GM19240 (cell line): ENCODE results near the gene CDC42EP5.
"Not testable (repeated sequence)": the region's sequence is repeated elsewhere in the genome, so short reads cannot be mapped to it uniquely, and the experiment has no call there.

Experiments
- DNase-seq: peaks from one replicate; pipeline ENCODE4 v3.0.0; 2011; ENCODE audit warnings: low spot score; ENCODE audit not compliant: insufficient read length

The CDC42EP5 gene

GRCh38 chr19:54473071-54473891, at the start of gene CDC42EP5:
CDC42EP5 (minus strand) TSS chr19:54473296; CDS start chr19:54465547, 7,749 bp downstream.
- no peak for DNase-seq

- no peak for DNase-seq
Measured at GRCh38 chr19:54521860-54522513, 48.9 kb upstream of the CDC42EP5 start.

GRCh38 chr19:54521022-54521859, 48.1 kb upstream of the CDC42EP5 start:
- no peak for DNase-seq

DNA sequence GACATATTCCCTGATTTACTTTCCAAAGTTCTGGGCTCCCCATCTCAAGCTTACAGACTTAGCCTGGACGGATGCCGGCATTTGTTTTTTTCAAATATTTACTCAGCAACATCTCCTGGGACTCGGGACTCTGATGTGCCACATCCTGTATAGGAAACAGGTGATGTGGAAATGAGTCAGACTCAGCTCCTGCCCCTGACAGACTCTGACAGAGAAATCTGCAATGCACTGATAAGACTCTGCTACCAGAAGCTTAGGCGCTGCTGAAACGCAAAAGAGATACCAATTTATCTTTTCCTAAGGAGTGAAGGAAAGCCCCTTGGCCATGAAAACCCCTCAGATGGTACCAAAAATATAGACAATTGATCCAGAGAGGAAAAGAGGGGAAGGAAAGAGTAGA, 45.7 kb upstream of the CDC42EP5 start:
- peak; percentile 35 for DNase-seq

DNA sequence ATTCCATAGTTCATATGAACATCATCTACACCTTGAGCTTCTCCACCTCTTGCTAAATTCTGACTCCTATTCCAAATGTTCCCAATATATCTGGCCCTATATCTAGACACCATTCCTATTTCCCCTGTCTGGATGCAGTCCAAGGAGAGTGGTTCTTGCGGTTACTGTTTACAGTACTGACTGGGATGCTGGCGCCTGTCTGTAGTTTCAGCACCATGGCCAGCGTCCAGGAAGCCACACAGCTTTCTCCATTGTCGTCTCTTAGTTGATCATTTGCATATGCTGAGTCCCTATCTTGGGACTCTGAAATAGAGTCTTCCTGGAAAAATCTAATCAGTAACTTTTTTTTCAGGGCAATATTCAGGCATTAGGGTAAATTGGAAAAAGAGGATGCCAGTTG, 44.4 kb upstream of the CDC42EP5 start:
- DNase-seq, result peak; percentile 53

GRCh38 chr19:54515156-54515555, 42.1 kb upstream of the CDC42EP5 start:
- no peak for DNase-seq

DNA sequence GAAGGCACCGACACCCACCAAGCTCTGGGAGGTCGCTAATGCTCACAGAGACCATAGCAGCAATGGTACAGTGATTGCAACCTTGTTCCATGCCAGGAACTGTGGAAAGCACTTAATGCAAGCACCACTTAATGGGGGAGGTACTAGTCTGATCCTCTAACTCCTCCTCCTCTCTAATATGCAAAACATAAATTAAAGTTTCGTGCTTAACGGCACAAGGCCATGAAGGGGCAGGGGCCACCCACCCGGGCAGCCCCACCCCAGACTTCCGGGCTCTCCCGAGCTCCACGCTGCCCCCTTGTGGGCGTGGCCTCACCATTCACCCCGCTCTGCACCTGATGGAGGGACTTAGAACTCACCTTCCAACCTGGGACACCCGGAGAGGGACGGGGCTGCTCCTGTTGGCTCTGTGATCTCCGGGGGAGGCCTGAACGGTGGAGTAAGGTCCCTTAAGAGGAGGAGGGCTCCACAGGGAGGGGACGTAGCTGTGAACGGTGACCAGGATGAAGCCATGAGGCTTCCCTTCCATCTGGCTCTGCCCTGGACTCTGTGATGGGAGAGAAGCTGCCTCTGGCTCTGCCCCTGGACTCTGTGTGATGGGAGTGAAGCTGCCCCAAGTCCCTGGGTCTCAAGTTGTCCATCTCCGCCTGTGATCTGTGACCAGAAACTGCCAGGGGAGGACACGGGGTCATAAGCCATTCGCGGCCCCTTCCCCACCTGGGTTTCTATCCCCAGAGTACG, 36.3 kb upstream of the CDC42EP5 start:
- not testable (repeated sequence) for DNase-seq

DNA sequence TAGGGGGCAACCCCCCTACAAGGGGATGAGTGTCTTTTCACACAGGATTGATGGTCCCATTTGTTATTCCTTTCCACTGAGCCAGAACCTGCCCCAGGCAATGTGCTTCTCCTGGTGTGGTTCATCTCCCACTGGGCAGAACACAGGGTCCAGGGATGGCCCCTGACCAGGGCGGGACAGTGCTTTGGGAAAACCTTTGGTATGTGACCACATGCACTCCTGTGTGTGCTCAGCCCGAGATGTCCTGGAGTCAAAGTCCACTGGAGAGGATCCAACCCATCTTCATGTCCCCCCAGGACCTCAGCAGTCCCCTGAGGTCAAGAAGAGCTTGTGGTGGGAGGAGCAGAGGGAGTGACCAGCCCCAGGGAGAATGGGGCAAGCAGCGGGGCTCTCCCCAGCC, 35.4 kb upstream of the CDC42EP5 start:
- not testable (repeated sequence) for DNase-seq

DNA sequence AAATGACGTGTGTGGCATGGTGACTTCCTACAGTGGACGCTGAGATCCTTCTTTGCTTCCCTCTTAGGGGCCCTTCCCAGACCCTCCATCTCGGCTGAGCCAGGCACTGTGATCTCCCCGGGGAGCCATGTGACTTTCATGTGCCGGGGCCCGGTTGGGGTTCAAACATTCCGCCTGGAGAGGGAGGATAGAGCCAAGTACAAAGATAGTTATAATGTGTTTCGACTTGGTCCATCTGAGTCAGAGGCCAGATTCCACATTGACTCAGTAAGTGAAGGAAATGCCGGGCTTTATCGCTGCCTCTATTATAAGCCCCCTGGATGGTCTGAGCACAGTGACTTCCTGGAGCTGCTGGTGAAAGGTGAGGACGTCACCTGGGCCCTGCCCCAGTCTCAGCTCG, 34.7 kb upstream of the CDC42EP5 start:
- DNase-seq, result no peak

DNA sequence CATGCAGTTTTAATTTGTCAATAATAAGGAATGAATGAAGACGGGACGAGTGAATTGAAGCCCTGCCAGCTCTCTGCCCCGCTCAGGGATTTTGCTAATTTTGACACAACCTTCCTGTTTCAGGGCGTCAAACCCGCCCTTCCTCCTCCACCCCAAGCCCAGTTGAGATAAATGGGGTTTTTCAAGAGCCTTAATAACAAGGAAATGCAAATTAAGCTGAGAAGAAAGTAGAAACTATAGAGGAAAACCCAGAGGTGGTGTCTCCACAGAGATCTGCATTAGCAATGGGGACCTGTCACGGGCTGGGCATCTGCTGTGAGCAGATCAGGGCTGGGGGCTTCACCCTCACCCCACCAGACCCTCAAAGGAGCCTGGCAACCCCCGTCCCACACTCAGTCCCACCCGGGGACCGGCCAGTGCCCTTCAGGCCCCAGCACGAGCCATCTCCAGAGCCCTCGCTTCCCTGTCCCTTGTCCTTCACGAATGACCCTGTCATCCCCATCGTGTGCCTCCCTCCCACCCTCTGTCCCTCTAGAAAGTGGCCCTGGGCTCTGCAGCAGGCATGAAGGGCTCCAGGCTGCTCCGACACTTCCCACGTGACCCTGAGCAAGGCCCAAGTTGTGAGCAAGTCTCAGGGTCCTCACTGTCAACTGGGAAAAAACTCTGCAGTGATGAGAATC, 34.1 kb upstream of the CDC42EP5 start:
- not testable (repeated sequence) for DNase-seq

GRCh38 chr19:54506079-54506478, 33.0 kb upstream of the CDC42EP5 start:
- no peak for DNase-seq

- not testable (repeated sequence) for DNase-seq
Measured at GRCh38 chr19:54505542-54505941, 32.4 kb upstream of the CDC42EP5 start.

- no peak for DNase-seq
Measured at GRCh38 chr19:54502518-54503048, 29.5 kb upstream of the CDC42EP5 start, which contains the start of gene LAIR2. LAIR2 (plus strand) TSS chr19:54502831; CDS start chr19:54502919, 88 bp downstream.

DNA sequence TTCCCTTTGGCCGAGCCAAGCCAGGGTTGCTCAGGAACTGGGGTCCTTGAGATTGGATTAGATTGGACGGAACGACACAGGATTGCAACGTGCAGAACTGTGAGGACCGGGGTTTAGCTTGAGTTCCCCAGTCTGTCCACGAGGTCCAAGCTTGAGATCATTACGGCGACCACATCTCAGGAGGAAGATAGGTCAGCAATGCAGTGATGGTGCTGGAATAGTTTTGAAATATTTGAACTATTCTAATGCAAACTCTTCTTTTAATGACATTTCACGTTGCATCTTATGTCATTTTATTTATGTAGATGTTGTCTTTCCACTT, 25.3 kb upstream of the CDC42EP5 start:
- not testable (repeated sequence) for DNase-seq

DNA sequence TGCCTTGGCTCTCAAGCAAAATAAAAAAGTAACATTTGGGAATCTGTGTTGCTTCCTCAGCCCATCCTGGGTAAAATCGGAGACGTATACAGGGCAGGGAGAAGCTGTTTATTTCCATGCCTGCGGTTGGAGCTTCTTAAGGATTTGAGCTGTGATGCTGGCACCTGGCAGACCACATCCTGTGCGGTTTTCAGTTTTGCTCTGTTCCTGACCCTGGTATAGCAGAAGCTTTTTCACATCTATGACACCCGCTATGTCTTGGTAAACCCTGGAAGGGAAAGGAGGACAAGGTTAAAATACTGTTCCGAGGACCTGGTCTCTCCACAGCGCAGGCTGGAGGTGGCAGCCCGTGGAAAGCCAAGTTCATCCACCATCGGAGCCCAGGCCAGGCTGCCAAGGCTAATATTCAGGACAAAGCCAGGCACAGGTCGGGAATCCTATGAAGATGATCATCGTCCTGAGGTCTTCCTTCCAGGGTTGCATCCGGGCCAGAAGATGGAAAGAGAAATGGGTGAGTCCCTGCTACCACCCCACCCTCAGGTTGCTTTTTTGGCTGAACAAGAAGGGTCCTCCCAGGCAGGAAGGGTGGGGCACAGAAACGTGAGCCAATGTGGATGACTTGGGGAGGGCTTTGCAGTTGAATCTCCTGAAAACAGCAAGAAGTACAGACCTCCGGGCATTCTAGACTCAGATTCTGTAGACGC, 24.8 kb upstream of the CDC42EP5 start:
- DNase-seq, result not testable (repeated sequence)

GRCh38 chr19:54495284-54495683, 22.2 kb upstream of the CDC42EP5 start:
- DNase-seq, result not testable (repeated sequence)

DNA sequence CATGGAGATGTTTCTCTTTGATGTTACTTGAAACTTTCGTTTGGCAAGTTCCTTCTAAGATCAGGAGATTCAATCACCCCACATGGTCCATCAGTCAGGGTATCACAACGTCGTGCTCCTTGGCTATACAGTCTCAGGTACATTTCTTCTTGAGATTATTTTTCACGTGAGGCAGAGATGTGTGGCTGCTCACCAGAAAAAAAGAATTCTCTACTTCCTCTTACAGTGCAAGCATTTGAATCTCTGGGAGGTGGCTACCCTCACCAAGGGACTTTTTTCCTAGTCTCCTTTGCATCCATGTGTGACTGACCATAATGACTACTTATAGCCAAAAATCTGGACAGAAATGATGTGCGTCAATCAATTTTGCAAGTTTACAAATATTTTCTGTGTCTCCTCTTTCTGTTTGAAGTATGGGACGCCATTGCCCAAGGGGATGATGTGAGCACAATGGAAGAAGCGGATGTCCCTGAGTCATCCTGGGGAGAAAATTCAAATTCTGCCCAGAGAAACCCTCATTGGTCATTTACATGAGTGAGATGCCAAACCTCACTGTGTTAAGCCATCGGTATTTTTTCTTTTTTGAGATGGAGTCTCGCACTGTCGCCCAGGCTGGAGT, 21.0 kb upstream of the CDC42EP5 start:
- no peak for DNase-seq

DNA sequence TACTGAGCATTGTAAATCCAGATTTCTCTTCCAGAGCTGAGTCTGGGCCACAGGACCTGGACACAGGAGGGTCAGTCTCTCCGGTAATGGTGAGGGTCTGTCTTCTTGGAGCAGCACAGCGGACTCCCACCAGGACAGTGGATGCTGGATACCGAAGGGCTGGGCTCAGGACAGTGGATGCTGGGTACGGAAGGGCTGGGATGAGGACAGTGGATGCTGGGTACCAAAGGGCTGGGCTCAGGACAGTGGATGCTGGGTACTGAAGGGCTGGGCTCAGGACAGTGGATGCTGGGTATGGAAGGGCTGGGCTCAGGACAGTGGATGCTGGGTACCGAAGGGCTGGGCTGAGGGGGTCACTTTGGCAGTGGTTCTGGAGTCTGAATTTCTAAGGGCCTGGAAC, 20.0 kb upstream of the CDC42EP5 start:
- DNase-seq, result not testable (repeated sequence)

- DNase-seq, result no peak
Measured at GRCh38 chr19:54492568-54492967, 19.5 kb upstream of the CDC42EP5 start.
